PC-9 (cell line): ENCODE results near the gene CAMTA1.

Experiments
- EZH2 ChIP-seq: fragments of 200-600 bp; sonication (generic); IDR thresholded peaks from 2 replicates; pipeline ENCODE4 v1.8.0; 2017; ENCODE audit warnings: antibody characterized with exemption, low read depth
- TF ChIP-seq, protein P1 (sequence below): fragments of 200-600 bp; sonication (generic); conservative IDR thresholded peaks from 2 replicates; pipeline ENCODE4 v1.6.1; 2017; ENCODE audit warnings: mixed run types, antibody characterized with exemption, mild to moderate bottlenecking, moderate library complexity

DNA sequence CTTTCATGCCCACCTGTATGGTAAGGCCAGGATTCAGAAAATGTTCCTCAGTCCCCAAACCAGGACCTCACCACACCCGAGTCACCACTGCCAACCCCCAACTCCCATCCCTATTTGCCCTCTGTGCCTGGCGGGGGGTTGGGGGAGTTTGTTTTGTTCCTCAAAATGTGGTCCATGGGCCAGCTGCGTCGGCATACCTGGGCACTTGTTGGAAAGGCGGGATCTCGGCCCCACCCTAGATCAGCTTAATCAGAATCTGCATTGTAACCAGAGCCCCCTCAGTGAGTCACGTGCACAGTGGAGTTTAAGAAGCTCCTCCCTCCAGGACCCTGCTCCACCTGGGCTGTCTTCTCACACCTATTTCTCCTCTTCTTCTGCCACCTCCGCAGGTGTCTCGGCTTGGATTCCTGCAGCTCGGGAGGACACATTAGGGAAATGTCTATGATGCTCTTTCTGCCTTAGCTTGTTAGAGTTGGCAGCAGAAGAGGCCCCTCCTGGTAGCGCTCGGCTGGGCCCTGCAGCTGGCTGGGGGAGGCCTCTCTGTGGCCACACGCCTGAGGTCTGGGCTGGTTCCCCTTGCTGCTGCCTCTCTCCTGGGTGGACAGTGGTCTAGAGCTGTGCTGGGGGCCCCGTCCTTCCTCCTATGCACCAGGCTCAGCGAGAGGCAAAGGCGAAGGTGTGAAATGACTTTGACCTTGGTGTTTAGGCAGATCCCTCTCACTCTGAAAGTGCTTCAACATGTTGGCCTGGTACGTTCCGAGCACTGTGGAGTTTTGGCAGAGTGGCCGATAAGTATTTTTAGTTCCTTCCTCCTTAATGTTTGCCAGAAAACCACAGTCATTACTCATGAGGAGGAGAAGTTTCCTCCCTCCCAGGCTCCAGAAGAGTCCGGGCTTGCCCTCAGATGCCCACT is 41.8 kb upstream of the CAMTA1 start:
- TF ChIP-seq, protein P1, sequence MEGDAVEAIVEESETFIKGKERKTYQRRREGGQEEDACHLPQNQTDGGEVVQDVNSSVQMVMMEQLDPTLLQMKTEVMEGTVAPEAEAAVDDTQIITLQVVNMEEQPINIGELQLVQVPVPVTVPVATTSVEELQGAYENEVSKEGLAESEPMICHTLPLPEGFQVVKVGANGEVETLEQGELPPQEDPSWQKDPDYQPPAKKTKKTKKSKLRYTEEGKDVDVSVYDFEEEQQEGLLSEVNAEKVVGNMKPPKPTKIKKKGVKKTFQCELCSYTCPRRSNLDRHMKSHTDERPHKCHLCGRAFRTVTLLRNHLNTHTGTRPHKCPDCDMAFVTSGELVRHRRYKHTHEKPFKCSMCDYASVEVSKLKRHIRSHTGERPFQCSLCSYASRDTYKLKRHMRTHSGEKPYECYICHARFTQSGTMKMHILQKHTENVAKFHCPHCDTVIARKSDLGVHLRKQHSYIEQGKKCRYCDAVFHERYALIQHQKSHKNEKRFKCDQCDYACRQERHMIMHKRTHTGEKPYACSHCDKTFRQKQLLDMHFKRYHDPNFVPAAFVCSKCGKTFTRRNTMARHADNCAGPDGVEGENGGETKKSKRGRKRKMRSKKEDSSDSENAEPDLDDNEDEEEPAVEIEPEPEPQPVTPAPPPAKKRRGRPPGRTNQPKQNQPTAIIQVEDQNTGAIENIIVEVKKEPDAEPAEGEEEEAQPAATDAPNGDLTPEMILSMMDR: no peak
- no peak for TF ChIP-seq EZH2
